ENCODE results near the gene CAMKMT. TPM values are rescaled to one million over a fixed set of nuclear protein-coding genes. Genes with fewer than 3 reads are reported as not detected.

CAMKMT gene
- total RNA-seq, 2 experiments from 2014 or later = 12.8 to 19.6 TPM

- intact Hi-C loops (cut with micrococcal nuclease) = no loop called here
- peaks cover 6% of the 10 kb centered on the region for H3K9me3 Mint-ChIP-seq
- no peaks in the 10 kb centered on the region for H3K27me3 Mint-ChIP-seq (ENCODE audit: low read depth)
- DNase-seq = no peak
- H3K27ac Mint-ChIP-seq = no peak overlapping the region
- no peak overlapping the region for H3K4me3 Mint-ChIP-seq
- CTCF ChIA-PET = no interaction called here
- H3K4me1 Mint-ChIP-seq (ENCODE audit: low read depth) = no peaks in the 10 kb centered on the region
- H3K36me3 Mint-ChIP-seq (ENCODE audit: low read depth) = peaks cover 9% of the 10 kb centered on the region
Measured at GRCh38 chr2:44526352-44526751, 164.6 kb downstream of the CAMKMT start.

DNA sequence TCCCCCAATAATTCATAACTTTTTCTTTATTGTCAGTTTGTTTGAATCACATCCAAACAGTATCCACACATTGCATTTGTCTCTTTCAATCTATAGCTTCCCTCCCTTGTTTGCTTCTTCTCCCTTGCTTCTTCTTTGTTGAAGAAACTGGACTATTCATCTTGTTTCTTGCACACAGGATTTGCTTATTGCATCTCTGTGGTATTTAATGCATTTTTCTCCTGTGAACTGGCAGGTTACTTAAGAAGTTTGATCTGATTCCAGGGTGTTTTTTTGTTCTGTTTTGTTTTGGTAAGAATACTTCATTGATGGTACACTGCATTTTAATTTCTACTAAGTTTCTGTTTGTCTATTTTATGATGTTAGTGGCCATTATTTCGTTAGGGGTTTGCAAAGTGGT lies 166.8 kb downstream of the CAMKMT start:
- intact Hi-C loops (cut with micrococcal nuclease) = no loop called here
- Mint-ChIP-seq H3K27me3 (ENCODE audit: low read depth) (no peaks in the 10 kb centered on the region), H3K4me1 (ENCODE audit: low read depth) (peaks cover 1% of the 10 kb centered on the region), H3K4me3 (no peak overlapping the region), H3K36me3 (ENCODE audit: low read depth) (peaks cover 10% of the 10 kb centered on the region), H3K9me3 (no peaks in the 10 kb centered on the region), H3K27ac (no peak overlapping the region)
- DNase-seq = no peak
- CTCF ChIA-PET = no interaction called here

DNA sequence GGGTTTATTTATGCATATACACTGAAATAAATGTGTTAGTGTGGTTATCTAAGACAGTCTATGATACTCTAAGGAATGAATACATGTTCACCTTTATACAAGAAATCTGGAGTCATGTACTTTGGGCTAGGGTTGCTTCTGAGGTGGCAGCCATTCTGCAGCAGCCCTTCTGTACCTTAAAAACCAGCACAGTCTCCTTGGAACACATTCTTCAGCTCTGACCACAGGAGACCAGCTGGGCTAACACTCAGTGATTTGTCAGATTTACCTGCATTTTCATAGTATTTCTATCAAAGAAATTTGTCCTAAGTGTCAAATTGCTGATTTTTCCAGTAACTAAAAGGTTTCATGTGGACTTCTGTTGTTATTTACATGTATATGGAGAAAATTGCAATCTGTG lies 167.7 kb downstream of the CAMKMT start:
- Mint-ChIP-seq H3K27me3 (ENCODE audit: low read depth) (no peaks in the 10 kb centered on the region), H3K4me3 (no peak overlapping the region), H3K27ac (no peak overlapping the region), H3K9me3 (no peaks in the 10 kb centered on the region), H3K36me3 (ENCODE audit: low read depth) (peaks cover 8% of the 10 kb centered on the region), H3K4me1 (ENCODE audit: low read depth) (peaks cover 2% of the 10 kb centered on the region)
- CTCF ChIA-PET = no interaction called here
- no peak for DNase-seq
- intact Hi-C loops (cut with micrococcal nuclease) = no loop called here

DNA sequence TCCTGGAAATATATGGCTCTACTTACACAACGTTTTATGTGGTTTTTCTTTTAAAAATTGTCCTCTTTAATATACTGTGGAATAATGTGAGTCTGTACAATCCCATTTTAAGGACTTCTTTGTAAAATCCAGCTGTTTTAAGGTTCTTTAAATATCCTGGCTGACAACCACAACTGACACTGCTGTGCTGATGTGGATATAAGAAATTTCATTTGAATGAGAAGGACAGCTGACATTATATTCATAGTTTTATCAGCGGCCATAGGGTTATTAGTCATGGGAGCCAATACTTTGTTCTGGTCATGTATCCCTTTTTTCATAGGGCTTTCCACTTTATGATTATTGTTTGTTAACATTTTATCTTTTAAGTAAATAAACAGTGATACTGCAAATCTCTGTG lies 169.5 kb downstream of the CAMKMT start:
- H3K27ac Mint-ChIP-seq = no peak overlapping the region

GRCh38 chr2:44532031-44532430 lies 170.3 kb downstream of the CAMKMT start:
- DNase-seq = no peak
- Mint-ChIP-seq H3K4me1 (ENCODE audit: low read depth) (peaks cover 2% of the 10 kb centered on the region), H3K27me3 (ENCODE audit: low read depth) (no peaks in the 10 kb centered on the region), H3K4me3 (no peak overlapping the region), H3K9me3 (no peaks in the 10 kb centered on the region), H3K36me3 (ENCODE audit: low read depth) (peaks cover 8% of the 10 kb centered on the region), H3K27ac (no peak overlapping the region)
- CTCF ChIA-PET = no interaction called here
- intact Hi-C loops (cut with micrococcal nuclease) = no loop called here

More for the DNA sequence above, 169.5 kb downstream of the CAMKMT start:
- DNase-seq = no peak
- Mint-ChIP-seq H3K9me3 (no peaks in the 10 kb centered on the region), H3K36me3 (ENCODE audit: low read depth) (peaks cover 8% of the 10 kb centered on the region), H3K4me3 (no peak overlapping the region), H3K27me3 (ENCODE audit: low read depth) (no peaks in the 10 kb centered on the region), H3K4me1 (ENCODE audit: low read depth) (peaks cover 2% of the 10 kb centered on the region)
- intact Hi-C loops (cut with micrococcal nuclease) = no loop called here
- CTCF ChIA-PET = no interaction called here

DNA sequence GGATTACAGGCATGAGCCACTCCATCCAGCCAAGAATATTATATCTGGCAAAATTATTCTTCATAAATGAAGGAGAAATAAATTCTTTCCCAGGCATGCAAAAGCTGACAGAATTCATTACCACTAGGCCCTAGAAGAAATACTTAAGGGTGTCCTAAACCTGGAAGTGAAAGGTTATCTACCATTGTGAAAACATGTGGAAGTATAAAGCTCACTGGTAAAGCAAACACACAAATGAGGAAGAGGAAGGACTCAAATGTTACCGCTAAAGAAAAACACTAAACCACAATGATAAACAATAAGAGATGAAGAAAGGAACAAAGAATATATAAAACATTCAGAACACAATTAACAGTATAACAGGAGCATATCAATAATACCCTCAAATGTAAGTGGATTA lies 171.8 kb downstream of the CAMKMT start:
- Mint-ChIP-seq H3K4me3 (no peak overlapping the region), H3K4me1 (ENCODE audit: low read depth) (peaks cover 2% of the 10 kb centered on the region), H3K27ac (no peak overlapping the region), H3K27me3 (ENCODE audit: low read depth) (no peaks in the 10 kb centered on the region), H3K36me3 (ENCODE audit: low read depth) (peaks cover 8% of the 10 kb centered on the region), H3K9me3 (no peaks in the 10 kb centered on the region)
- no peak for DNase-seq
- intact Hi-C loops (cut with micrococcal nuclease) = no loop called here
- CTCF ChIA-PET = no interaction called here

GRCh38 chr2:44535376-44535775 lies 173.6 kb downstream of the CAMKMT start:
- Mint-ChIP-seq H3K27ac (no peak overlapping the region), H3K36me3 (ENCODE audit: low read depth) (peaks cover 8% of the 10 kb centered on the region), H3K27me3 (ENCODE audit: low read depth) (no peaks in the 10 kb centered on the region), H3K4me1 (ENCODE audit: low read depth) (peaks cover 2% of the 10 kb centered on the region), H3K9me3 (no peaks in the 10 kb centered on the region), H3K4me3 (no peak overlapping the region)
- intact Hi-C loops (cut with micrococcal nuclease) = no loop called here
- CTCF ChIA-PET = interaction anchor here (0.8 kb wide), 1 partner anchor 180 kb away, joined by 10 read pairs; no protein-coding TSS in a partner anchor
- no peak for DNase-seq

GRCh38 chr2:44537264-44537663 lies 175.5 kb downstream of the CAMKMT start:
- no peaks in the 10 kb centered on the region for H3K9me3 Mint-ChIP-seq
- no peak for DNase-seq
- no peaks in the 10 kb centered on the region for H3K27me3 Mint-ChIP-seq (ENCODE audit: low read depth)
- intact Hi-C loops (cut with micrococcal nuclease) = no loop called here
- no peak overlapping the region for H3K4me3 Mint-ChIP-seq
- no peak overlapping the region for H3K27ac Mint-ChIP-seq
- CTCF ChIA-PET = no interaction called here
- H3K36me3 Mint-ChIP-seq (ENCODE audit: low read depth) = peaks cover 5% of the 10 kb centered on the region
- peaks cover 2% of the 10 kb centered on the region for H3K4me1 Mint-ChIP-seq (ENCODE audit: low read depth)

DNA sequence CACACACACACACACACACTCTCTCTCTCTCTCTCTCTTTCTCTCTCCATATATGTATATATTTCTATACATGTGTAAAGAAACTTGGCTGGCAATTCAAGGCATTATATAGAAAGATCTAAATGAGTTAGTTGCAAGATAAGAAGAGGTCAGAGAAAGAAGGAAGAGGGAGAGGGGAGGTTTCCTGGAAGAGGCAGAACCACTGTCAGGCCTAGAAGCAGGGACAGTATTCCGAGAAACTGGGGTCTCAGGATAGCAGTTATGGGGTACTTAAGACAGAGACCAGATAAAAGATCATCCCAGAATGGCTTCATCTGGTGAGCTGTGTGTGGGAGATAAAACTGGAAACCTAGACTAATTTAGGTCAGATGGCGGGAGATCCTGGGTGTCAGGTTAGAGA lies 180.8 kb downstream of the CAMKMT start:
- no peak overlapping the region for H3K27ac Mint-ChIP-seq
- no peaks in the 10 kb centered on the region for H3K4me1 Mint-ChIP-seq (ENCODE audit: low read depth)
- no peak for DNase-seq
- intact Hi-C loops (cut with micrococcal nuclease) = no loop called here
- no peaks in the 10 kb centered on the region for H3K27me3 Mint-ChIP-seq (ENCODE audit: low read depth)
- no peak overlapping the region for H3K4me3 Mint-ChIP-seq
- H3K36me3 Mint-ChIP-seq (ENCODE audit: low read depth) = no peaks in the 10 kb centered on the region
- H3K9me3 Mint-ChIP-seq = no peaks in the 10 kb centered on the region
- CTCF ChIA-PET = no interaction called here

DNA sequence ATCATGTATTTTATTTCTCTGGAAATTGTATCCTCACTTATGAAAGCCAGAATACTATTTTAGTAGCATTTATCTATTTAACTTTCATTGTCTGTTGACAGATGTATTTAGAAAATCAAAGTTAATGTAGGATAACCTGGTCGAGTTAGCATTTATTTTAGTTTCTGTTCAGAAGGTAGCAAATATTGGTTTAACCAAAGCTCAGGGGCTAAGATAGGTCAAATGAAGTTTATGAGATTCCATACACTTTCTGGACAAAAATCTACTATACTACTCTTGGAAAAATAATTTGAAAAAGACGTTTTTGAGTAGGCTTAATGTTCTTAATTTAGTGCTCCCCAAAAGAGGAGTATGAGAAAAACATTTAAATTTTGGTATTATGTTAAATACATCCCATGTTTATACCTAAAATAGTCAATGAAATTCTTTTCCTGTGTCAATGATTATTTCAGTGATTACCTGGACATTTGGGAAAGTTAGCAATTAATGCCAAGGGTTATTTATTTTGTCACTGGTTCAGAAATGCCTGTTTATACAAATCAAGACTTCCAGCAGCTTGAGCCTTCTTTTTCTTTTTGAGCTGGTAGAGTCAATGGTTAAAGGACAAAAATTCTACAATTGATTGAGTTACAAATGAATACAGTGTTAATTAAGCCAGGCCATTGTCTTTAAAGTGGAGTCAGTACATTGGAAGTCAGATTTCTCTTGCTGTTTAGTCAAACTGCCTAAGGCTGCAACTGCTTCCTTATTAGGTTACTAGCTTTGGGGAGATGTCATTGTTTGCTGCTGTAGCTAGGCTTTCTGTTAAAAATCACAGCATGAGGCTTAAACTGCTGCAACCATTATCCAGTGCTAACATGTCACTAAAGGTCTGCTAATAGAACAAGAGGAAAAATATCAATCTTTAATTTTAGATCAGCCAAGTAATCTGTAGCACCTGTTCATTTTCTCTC lies 182.3 kb downstream of the CAMKMT start:
- Mint-ChIP-seq H3K9me3 (no peaks in the 10 kb centered on the region), H3K27ac (no peak overlapping the region)
- CTCF ChIA-PET = interaction anchor here (0.6 to 1.9 kb wide), 3 partner anchors 16 to 64 kb away, joined by 3 to 8 read pairs (median 4); no protein-coding TSS in a partner anchor

GRCh38 chr2:44545005-44545404 lies 183.3 kb downstream of the CAMKMT start:
- Mint-ChIP-seq H3K4me3 (no peak overlapping the region), H3K9me3 (no peaks in the 10 kb centered on the region), H3K36me3 (ENCODE audit: low read depth) (peaks cover 6% of the 10 kb centered on the region), H3K27me3 (ENCODE audit: low read depth) (no peaks in the 10 kb centered on the region), H3K27ac (no peak overlapping the region), H3K4me1 (ENCODE audit: low read depth) (no peaks in the 10 kb centered on the region)
- no peak for DNase-seq
- CTCF ChIA-PET = interaction anchor here (0.6 to 1.9 kb wide), 3 partner anchors 15 to 65 kb away, joined by 4 to 8 read pairs (median 4); no protein-coding TSS in a partner anchor
- intact Hi-C loops (cut with micrococcal nuclease) = no loop called here

More for the DNA sequence above, 182.3 kb downstream of the CAMKMT start:
- intact Hi-C loops (cut with micrococcal nuclease) = no loop called here
- Mint-ChIP-seq H3K36me3 (ENCODE audit: low read depth) (no peaks in the 10 kb centered on the region), H3K4me1 (ENCODE audit: low read depth) (no peaks in the 10 kb centered on the region), H3K27me3 (ENCODE audit: low read depth) (no peaks in the 10 kb centered on the region), H3K4me3 (no peak overlapping the region)
- no peak for DNase-seq

GRCh38 chr2:44546459-44547127 lies 184.8 kb downstream of the CAMKMT start:
- no peak overlapping the region for H3K27ac Mint-ChIP-seq
- intact Hi-C loops (cut with micrococcal nuclease) = no loop called here
- peaks cover 6% of the 10 kb centered on the region for H3K4me1 Mint-ChIP-seq (ENCODE audit: low read depth)
- H3K36me3 Mint-ChIP-seq (ENCODE audit: low read depth) = peaks cover 6% of the 10 kb centered on the region
- no peak for DNase-seq
- H3K27me3 Mint-ChIP-seq (ENCODE audit: low read depth) = no peaks in the 10 kb centered on the region
- CTCF ChIA-PET = no interaction called here
- no peaks in the 10 kb centered on the region for H3K9me3 Mint-ChIP-seq
- no peak overlapping the region for H3K4me3 Mint-ChIP-seq

Data from activated naive CD4-positive, alpha-beta T cell treated with anti-CD3 and anti-CD28 coated beads for 36 hours (primary cell).